HG02885 (cell line): ENCODE data around the gene NAV2.
A peak's percentile ranks its signal among the peaks of the same experiment; 100 is the strongest.

Source experiments
- ATAC-seq: cut with Tn5 transposase; IDR thresholded peaks from one replicate; pipeline ENCODE4 v1.9.1; 2021; ENCODE audit warnings: mild to moderate bottlenecking; ENCODE audit not compliant: unreplicated experiment, poor library complexity

NAV2 gene

DNA sequence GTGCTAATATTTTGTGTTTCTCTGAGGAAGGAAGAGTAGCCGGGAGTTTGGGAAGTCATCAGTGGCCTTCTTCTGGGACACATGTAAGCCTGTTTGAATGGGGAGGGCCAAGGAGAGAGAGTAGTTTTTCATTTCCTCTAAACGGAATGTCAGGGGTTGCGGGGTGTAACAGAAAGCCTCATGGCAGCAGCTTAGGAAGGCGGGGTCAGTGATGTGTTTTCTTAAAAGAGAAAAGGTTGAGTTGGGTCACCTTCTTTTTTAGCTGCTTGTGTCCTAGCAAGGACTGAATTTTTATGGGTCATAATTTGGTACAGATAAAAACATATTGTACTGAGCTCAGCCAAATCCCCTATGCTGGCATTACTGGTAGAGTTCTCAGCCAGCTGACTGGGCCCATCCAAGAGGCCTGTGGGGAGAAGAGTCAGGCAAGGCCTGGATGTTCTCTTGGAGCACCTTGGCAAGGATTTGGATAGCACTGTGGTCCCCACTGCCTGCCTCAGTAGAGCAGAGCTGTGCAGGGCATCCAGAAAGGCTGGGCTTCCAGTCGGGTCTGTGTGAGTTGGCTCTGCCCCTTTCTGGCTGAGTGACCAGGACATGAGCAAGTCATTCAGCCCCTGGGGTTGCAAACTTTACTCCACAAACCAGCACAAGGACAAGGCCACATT is 29.4 kb upstream of the NAV2 start:
- no peak for ATAC-seq

- ATAC-seq = no peak
Measured at GRCh38 chr11:19683862-19684491, 28.7 kb upstream of the NAV2 start.

DNA sequence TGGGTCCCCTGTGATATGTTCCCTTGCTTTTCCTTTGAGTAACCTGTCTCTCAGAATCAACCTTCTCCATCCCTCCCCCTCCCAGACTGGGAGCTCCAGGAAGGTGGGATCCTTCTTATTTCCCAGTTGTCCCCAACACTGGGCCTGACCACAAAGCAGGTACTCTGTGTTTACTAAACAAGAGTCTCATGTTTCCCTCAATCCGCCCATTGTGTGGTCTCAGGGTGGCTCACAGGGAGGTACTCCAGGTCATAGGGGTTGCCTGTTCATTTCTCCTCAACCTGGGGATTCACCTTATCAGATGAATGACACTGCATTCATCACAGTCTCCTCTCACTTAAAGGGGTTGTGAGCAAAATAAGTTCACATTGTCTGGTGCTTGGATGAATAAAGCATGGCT is 26.4 kb upstream of the NAV2 start:
- ATAC-seq = no peak

DNA sequence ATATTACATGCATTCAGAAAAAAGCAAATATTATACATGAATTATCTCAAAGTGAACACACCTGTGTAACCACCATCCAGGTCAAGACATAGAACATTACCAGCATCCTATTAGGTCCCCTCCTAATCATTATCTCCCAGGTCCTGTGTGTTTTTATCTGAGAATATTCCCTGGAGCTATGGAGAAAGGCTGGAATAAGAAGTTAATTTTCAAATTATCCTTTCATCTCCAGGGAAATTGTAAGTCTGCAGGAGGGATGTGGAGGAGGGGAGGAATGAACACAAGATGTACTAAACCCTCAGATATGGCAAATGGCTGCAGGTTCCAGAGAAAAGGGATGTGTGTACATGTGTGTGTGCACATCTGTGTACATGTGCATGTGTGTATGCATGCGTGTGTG is 25.2 kb upstream of the NAV2 start:
- ATAC-seq = no peak

GRCh38 chr11:19689281-19690000 is 23.2 kb upstream of the NAV2 start:
- no peak for ATAC-seq

- no peak for ATAC-seq
Measured at GRCh38 chr11:19690885-19691284, 21.8 kb upstream of the NAV2 start.

GRCh38 chr11:19691815-19692500 is 20.7 kb upstream of the NAV2 start:
- ATAC-seq = no peak

- ATAC-seq = no peak
Measured at GRCh38 chr11:19693146-19693545, 19.5 kb upstream of the NAV2 start.

- no peak for ATAC-seq
Measured at GRCh38 chr11:19694796-19695345, 17.8 kb upstream of the NAV2 start.

DNA sequence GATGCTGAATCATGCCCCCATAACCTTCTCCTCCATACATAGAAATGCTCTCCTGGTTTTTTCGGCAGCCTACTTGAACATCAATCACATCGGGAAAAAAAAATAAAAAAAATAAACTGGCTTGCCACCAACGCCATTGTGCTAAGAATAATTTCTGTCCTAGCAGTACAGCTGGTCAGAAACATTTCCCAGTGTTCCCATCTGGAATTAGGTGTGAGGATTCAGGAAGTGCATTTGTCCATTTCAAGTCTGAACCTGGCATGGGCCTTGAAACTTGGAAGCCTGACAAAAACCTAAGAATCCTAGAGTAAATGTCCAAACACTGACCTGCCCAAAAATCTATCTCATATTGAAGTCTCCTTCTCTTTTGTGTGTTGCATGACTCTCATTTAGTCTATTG is 16.6 kb upstream of the NAV2 start:
- ATAC-seq = no peak

DNA sequence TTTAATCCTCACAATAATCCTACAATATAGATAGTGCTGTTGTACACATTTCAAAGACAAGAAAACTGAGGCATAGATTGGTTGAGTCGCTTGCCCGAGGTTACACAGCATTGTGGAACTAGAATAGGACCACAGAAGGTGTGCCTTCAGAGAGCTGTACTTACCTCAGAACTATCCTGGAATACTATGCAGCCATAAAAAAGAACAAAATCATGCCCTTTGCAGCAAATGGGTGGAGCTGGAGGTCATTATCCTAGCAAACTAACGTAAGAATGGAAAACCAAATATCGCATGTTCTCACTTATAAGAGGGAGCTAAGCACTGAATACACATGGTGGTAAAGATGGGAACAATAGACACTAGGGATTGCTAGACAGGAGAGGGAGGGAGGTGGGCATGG is 15.7 kb upstream of the NAV2 start:
- no peak for ATAC-seq

DNA sequence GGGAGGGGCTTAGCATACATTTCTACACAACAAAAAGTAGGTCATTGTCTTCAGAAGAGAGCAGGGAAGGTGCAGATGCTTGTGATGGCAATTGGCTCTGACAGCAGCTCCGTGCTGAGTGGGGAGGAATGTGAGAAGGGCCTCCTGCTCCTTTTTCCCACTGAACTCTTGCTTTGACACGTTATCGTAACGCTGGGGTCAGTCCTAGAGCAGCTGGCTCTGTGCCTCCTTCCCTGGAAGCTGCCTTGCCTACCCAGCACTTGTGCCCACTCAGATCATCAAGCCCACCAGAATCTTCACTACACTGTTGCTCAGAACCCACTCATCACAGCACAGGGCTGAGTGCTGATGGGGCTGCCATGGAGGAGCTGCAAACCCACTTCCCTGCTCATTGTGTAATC is 14.9 kb upstream of the NAV2 start:
- ATAC-seq = no peak

GRCh38 chr11:19698493-19699292 is 13.9 kb upstream of the NAV2 start:
- ATAC-seq = no peak

DNA sequence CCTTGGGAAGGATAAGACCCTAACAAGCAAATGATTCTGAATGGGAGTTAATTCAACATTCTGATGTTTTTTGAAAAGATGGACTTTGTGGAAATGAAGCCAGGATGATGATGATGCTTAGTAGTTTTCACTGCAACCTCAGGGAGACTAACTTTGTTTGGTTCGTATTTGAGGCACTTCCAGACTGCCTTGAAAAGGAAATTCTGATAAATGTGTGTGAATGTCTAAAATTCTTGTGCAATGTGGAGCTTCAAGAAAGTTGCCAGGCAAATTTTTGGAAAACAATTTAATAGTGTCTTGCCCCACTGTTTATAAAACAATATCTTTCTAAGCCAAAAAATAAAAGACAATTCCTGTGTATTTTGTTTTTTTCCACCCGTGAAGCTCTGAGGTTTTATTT is 11.2 kb upstream of the NAV2 start:
- ATAC-seq = no peak

- ATAC-seq = no peak
Measured at GRCh38 chr11:19702620-19703019, 10.0 kb upstream of the NAV2 start.

DNA sequence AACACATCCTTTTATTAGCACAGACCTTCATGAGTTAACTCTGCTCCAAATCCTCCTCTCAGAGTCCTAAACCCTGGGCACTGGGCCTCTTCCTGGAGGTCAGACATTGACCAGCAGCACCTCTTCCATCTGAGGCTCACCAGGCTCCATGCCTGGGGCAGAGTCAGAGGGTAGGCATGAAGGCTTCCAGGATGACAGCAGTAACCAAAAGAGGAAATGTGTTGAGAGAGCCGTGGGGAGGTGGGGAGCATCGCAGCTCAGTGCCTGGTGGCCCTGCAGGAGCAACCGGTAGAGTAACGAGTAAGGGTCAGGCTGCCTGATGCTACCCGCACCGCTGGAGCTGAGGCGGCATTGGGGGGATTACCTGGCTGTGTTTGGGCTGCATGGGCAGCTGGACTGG is 9.4 kb upstream of the NAV2 start:
- ATAC-seq = no peak

DNA sequence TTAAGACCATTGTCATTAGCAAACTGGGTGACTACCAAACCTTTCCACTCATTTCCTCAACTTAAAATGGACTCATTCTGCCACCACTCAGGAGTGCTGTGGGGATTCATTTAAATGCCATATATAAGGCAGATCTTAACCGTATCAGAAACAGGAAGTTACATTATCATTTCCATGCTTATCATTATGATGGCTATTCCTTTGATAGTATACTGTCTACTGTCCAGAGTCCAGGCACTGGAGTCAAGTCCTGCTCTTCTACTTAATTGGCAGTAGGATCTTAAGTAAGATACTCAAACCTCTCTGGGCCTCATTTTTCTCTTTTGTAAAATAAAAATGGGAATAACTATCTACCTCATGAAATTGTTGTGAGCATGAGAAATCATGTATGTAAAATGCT is 8.4 kb upstream of the NAV2 start:
- no peak for ATAC-seq

DNA sequence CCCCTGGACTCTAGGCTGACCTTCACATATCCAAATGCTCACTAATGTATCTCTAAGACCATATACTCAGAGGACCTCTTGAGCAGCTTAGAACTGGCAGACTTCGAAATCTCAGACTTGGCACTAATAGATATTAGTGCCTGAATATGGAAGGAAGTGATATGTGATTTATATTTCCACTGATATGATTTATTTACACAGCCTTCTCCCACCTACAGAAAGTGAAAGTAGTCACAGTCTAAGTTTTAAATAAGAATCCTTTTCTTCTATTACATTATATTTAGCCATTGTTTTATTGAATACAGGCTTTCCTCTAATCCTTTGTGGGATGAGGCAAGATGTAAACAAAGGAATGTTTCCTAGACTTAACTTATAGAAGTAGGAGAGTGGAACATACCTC is 6.7 kb upstream of the NAV2 start:
- ATAC-seq = no peak

- ATAC-seq = peak; percentile 20
Measured at GRCh38 chr11:19711911-19712280, 741 bp upstream of the NAV2 start.
